ENCODE data around the gene ZNF451. TPM values are rescaled to one million over a fixed set of nuclear protein-coding genes. Genes with fewer than 3 reads are reported as not detected.
"Not testable (repeated sequence)": the region's sequence is repeated elsewhere in the genome, so short reads cannot be mapped to it uniquely, and the experiment has no call there.

The ZNF451 gene
- total RNA-seq, 1 experiment from 2014 or later: 68.7 TPM

DNA sequence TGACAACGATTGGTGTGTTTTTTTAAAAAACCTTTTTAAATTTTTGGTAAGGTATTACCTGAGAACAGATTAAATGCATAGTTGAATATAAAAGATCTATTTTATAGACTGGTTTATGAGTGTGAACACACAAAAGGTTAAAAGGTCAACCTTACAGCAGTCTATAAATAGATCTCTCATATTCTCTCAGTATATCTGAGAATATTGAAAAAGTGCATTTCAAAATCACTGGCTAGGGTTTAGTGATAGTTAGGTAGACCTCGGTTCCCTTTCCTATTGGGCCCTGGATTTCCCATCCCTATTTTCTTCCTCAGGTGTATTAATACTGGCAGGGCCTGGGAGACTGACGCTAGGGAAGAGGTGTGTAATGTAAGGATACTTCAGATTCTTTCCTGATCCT, 723 bp upstream of the ZNF451 start:
- DNase-seq: no peak
- CTCF ChIA-PET: no interaction called here
- intact Hi-C loops (cut with micrococcal nuclease; ENCODE audit: unreplicated experiment): no loop called here
- Mint-ChIP-seq H3K9me3 (ENCODE audit: low read depth, unreplicated experiment) (no peaks in the 10 kb centered on the region), H3K4me1 (ENCODE audit: low read depth, unreplicated experiment) (peaks cover 30% of the 10 kb centered on the region), H3K27me3 (ENCODE audit: unreplicated experiment) (no peaks in the 10 kb centered on the region), H3K36me3 (ENCODE audit: insufficient read depth, unreplicated experiment) (peaks cover 20% of the 10 kb centered on the region), H3K4me3 (ENCODE audit: low read depth, unreplicated experiment) (peak overlapping the region; percentile 72), H3K27ac (ENCODE audit: unreplicated experiment) (peak overlapping the region; percentile 63)
- BruUV-seq (replicated peaks): no TSS peak
- TF ChIP-seq, protein P1, sequence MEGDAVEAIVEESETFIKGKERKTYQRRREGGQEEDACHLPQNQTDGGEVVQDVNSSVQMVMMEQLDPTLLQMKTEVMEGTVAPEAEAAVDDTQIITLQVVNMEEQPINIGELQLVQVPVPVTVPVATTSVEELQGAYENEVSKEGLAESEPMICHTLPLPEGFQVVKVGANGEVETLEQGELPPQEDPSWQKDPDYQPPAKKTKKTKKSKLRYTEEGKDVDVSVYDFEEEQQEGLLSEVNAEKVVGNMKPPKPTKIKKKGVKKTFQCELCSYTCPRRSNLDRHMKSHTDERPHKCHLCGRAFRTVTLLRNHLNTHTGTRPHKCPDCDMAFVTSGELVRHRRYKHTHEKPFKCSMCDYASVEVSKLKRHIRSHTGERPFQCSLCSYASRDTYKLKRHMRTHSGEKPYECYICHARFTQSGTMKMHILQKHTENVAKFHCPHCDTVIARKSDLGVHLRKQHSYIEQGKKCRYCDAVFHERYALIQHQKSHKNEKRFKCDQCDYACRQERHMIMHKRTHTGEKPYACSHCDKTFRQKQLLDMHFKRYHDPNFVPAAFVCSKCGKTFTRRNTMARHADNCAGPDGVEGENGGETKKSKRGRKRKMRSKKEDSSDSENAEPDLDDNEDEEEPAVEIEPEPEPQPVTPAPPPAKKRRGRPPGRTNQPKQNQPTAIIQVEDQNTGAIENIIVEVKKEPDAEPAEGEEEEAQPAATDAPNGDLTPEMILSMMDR (IDR thresholded peaks at IDR 0.05; ENCODE audit: unreplicated experiment): no peak

DNA sequence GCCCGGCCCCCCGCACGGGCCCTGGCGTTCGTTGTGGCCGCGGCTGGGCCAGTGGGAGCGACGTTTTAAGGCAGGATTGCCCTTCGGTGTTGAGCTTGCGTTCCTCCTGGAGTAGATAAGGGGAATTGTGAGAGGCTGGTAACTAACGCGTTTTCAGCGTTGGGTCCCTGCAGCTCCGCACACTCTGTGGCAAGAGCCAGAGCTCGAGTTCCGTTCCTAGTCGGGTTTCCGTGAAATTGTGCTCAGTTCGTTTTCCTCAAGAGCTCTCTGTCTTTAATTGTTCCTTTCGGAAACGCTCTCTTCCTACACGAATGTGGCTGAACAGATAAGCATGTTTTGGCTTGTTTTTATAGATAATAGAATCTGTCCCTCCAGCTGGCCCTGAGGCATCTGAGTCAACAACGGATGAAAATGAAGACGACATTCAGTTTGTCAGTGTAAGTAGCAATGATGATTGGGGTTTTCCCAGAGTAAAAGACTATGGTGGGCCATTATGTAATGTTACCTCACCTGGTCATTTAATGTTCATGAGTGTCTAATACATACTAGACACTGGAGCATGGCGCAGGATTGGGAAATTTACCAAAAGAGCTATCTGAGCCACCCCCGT, 575 bp downstream of the ZNF451 start:
- H3K27ac Mint-ChIP-seq (ENCODE audit: unreplicated experiment); H3K27me3 Mint-ChIP-seq (ENCODE audit: unreplicated experiment); DNase-seq; CTCF ChIA-PET; intact Hi-C loops (cut with micrococcal nuclease; ENCODE audit: unreplicated experiment); H3K9me3 Mint-ChIP-seq (ENCODE audit: low read depth, unreplicated experiment): not testable (repeated sequence)
- Mint-ChIP-seq H3K36me3 (ENCODE audit: insufficient read depth, unreplicated experiment) (peaks cover 22% of the 10 kb centered on the region), H3K4me1 (ENCODE audit: low read depth, unreplicated experiment) (peaks cover 30% of the 10 kb centered on the region), H3K4me3 (ENCODE audit: low read depth, unreplicated experiment) (peak overlapping the region; percentile 72)
- BruUV-seq (replicated peaks): TSS peak; percentile 54

DNA sequence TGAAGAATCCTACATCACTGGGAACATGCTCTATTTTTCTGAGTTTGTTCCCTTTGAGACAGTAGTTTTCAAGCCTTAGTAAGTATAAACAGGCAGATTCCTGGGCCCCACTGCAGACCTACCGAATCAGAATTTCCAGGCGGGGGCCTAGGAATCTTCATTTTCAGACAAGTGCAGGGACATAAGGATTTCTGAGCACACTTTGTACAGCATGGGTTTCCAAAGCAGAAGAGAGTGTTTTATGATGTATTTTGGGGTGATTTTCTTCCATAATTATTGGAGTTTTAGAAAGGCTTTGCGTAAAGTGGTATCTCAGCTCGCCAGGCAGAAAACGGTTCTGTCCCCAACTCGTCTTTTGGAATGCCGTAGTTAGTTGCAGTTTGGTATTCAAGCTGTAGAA, 1.4 kb downstream of the ZNF451 start:
- peaks cover 30% of the 10 kb centered on the region for H3K4me1 Mint-ChIP-seq (ENCODE audit: low read depth, unreplicated experiment)

DNA sequence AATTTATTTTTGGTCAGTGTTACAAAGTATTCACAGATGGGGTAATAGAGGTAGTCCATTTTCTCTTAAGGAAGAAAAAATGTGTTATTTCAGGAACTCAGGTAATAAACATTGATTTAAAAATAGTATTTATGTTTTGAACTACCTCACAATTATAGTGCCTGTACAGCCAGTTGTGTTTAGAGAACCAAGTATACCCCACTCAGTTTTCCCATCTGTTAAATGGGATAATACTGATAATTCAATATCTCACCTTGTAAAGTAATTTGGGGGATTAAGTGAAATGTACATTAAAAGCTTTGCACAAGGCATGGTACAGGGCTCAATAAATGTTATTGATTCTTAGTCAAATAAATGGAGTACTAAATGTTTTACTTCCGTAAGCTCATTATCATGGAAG, 4.7 kb downstream of the ZNF451 start:
- CTCF ChIA-PET: interaction anchor here (0.6 kb wide), 1 partner anchor 56 kb away, joined by 3 read pairs; no protein-coding TSS in a partner anchor
- Mint-ChIP-seq H3K36me3 (ENCODE audit: insufficient read depth, unreplicated experiment) (peaks cover 53% of the 10 kb centered on the region), H3K27me3 (ENCODE audit: unreplicated experiment) (no peaks in the 10 kb centered on the region), H3K4me3 (ENCODE audit: low read depth, unreplicated experiment) (no peak overlapping the region), H3K4me1 (ENCODE audit: low read depth, unreplicated experiment) (peaks cover 30% of the 10 kb centered on the region), H3K9me3 (ENCODE audit: low read depth, unreplicated experiment) (no peaks in the 10 kb centered on the region), H3K27ac (ENCODE audit: unreplicated experiment) (no peak overlapping the region)
- BruUV-seq (replicated peaks): no TSS peak
- intact Hi-C loops (cut with micrococcal nuclease; ENCODE audit: unreplicated experiment): no loop called here
- DNase-seq: no peak
- TF ChIP-seq, protein P1 (IDR thresholded peaks at IDR 0.05; ENCODE audit: unreplicated experiment): no peak

More for the DNA sequence above, 1.4 kb downstream of the ZNF451 start:
- H3K27me3 Mint-ChIP-seq (ENCODE audit: unreplicated experiment); BruUV-seq (replicated peaks); DNase-seq; intact Hi-C loops (cut with micrococcal nuclease; ENCODE audit: unreplicated experiment); H3K27ac Mint-ChIP-seq (ENCODE audit: unreplicated experiment); H3K9me3 Mint-ChIP-seq (ENCODE audit: low read depth, unreplicated experiment); CTCF ChIA-PET: not testable (repeated sequence)
- peak overlapping the region; percentile 56 for H3K4me3 Mint-ChIP-seq (ENCODE audit: low read depth, unreplicated experiment)
- peaks cover 30% of the 10 kb centered on the region for H3K36me3 Mint-ChIP-seq (ENCODE audit: insufficient read depth, unreplicated experiment)

DNA sequence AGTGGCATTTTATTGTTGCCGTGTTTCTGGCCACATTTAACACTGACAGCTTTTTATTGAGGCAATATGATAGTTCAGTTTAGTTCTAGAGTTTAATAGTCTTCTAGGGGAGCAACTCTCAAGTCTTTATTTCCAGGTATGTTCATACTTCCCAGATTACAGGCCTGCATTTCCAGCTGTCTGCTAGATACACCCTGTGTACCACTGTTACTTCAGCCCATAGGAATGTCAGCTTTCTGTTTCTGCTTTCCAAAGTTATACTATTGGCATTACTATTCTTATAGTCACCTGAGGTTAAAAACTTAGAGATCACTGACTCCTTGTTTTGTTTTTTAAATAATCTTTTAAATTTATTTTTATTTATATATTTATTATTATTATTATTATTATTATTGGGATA, 7.6 kb downstream of the ZNF451 start:
- intact Hi-C loops (cut with micrococcal nuclease; ENCODE audit: unreplicated experiment): no loop called here
- no TSS peak for BruUV-seq (replicated peaks)
- H3K4me1 Mint-ChIP-seq (ENCODE audit: low read depth, unreplicated experiment): peaks cover 13% of the 10 kb centered on the region
- H3K9me3 Mint-ChIP-seq (ENCODE audit: low read depth, unreplicated experiment): no peaks in the 10 kb centered on the region
- peak overlapping the region; percentile 22 for H3K27ac Mint-ChIP-seq (ENCODE audit: unreplicated experiment)
- CTCF ChIA-PET: no interaction called here
- H3K36me3 Mint-ChIP-seq (ENCODE audit: insufficient read depth, unreplicated experiment): peaks cover 56% of the 10 kb centered on the region
- no peak for DNase-seq
- H3K27me3 Mint-ChIP-seq (ENCODE audit: unreplicated experiment): no peaks in the 10 kb centered on the region
- TF ChIP-seq, protein P1 (IDR thresholded peaks at IDR 0.05; ENCODE audit: unreplicated experiment): no peak
- H3K4me3 Mint-ChIP-seq (ENCODE audit: low read depth, unreplicated experiment): no peak overlapping the region

All from Calu3 (cell line).